ENCODE measurements around the gene RPL13A. TPM values are rescaled to one million over a fixed set of nuclear protein-coding genes. Genes with fewer than 3 reads are reported as not detected.
"Not testable (repeated sequence)": the region's sequence is repeated elsewhere in the genome, so short reads cannot be mapped to it uniquely, and the experiment has no call there.

RPL13A gene
- total RNA-seq, 1 experiment from 2014 or later: 2,624 TPM

GRCh38 chr19:49453757-49454240 lies 33.6 kb upstream of the RPL13A start:
- DNase-seq (ENCODE audit: low spot score): no peak
- in situ Hi-C loops (cut with HindIII; ENCODE audit: low sequenced_read_pairs): no loop called here

- in situ Hi-C loops (cut with HindIII; ENCODE audit: low sequenced_read_pairs): no loop called here
- no peak for DNase-seq (ENCODE audit: low spot score)
Observed at GRCh38 chr19:49455773-49456172, 31.6 kb upstream of the RPL13A start.

GRCh38 chr19:49456326-49456725 lies 31.1 kb upstream of the RPL13A start:
- no peak for DNase-seq (ENCODE audit: low spot score)
- in situ Hi-C loops (cut with HindIII; ENCODE audit: low sequenced_read_pairs): no loop called here

GRCh38 chr19:49458567-49458903 lies 28.9 kb upstream of the RPL13A start:
- DNase-seq (ENCODE audit: low spot score): no peak
- in situ Hi-C loops (cut with HindIII; ENCODE audit: low sequenced_read_pairs): no loop called here

GRCh38 chr19:49459388-49459787 lies 28.0 kb upstream of the RPL13A start:
- DNase-seq (ENCODE audit: low spot score): no peak
- in situ Hi-C loops (cut with HindIII; ENCODE audit: low sequenced_read_pairs): no loop called here

- DNase-seq (ENCODE audit: low spot score); in situ Hi-C loops (cut with HindIII; ENCODE audit: low sequenced_read_pairs): not testable (repeated sequence)
Observed at GRCh38 chr19:49461130-49461529, 26.3 kb upstream of the RPL13A start.

- no peak for DNase-seq (ENCODE audit: low spot score)
- in situ Hi-C loops (cut with HindIII; ENCODE audit: low sequenced_read_pairs): no loop called here
Observed at GRCh38 chr19:49461656-49462055, 25.8 kb upstream of the RPL13A start.

GRCh38 chr19:49462492-49462891 lies 24.9 kb upstream of the RPL13A start:
- no peak for DNase-seq (ENCODE audit: low spot score)
- in situ Hi-C loops (cut with HindIII; ENCODE audit: low sequenced_read_pairs): no loop called here

GRCh38 chr19:49463960-49464740 lies 23.3 kb upstream of the RPL13A start:
- in situ Hi-C loops (cut with HindIII; ENCODE audit: low sequenced_read_pairs): no loop called here
- DNase-seq (ENCODE audit: low spot score): no peak

GRCh38 chr19:49465371-49465770 lies 22.0 kb upstream of the RPL13A start:
- in situ Hi-C loops (cut with HindIII; ENCODE audit: low sequenced_read_pairs): no loop called here

GRCh38 chr19:49468199-49468598 lies 19.2 kb upstream of the RPL13A start:
- in situ Hi-C loops (cut with HindIII; ENCODE audit: low sequenced_read_pairs): no loop called here
- no peak for DNase-seq (ENCODE audit: low spot score)

More at GRCh38 chr19:49465371-49465770, 22.0 kb upstream of the RPL13A start:
- no peak for DNase-seq (ENCODE audit: low spot score)

GRCh38 chr19:49468746-49469447 lies 18.5 kb upstream of the RPL13A start:
- in situ Hi-C loops (cut with HindIII; ENCODE audit: low sequenced_read_pairs): no loop called here
- DNase-seq (ENCODE audit: low spot score): no peak

- in situ Hi-C loops (cut with HindIII; ENCODE audit: low sequenced_read_pairs): no loop called here
- no peak for DNase-seq (ENCODE audit: low spot score)
Observed at GRCh38 chr19:49469828-49470614, 17.4 kb upstream of the RPL13A start.

GRCh38 chr19:49470615-49470978 lies 16.8 kb upstream of the RPL13A start:
- in situ Hi-C loops (cut with HindIII; ENCODE audit: low sequenced_read_pairs): no loop called here
- no peak for DNase-seq (ENCODE audit: low spot score)

- in situ Hi-C loops (cut with HindIII; ENCODE audit: low sequenced_read_pairs): no loop called here
Observed at GRCh38 chr19:49472936-49473335, 14.5 kb upstream of the RPL13A start.

GRCh38 chr19:49473501-49473867 lies 13.9 kb upstream of the RPL13A start:
- in situ Hi-C loops (cut with HindIII; ENCODE audit: low sequenced_read_pairs): not testable (repeated sequence)

More at GRCh38 chr19:49472936-49473335, 14.5 kb upstream of the RPL13A start:
- DNase-seq (ENCODE audit: low spot score): no peak

GRCh38 chr19:49473868-49474541 lies 13.4 kb upstream of the RPL13A start, which contains the start of gene FLT3LG:
Gene FLT3LG, plus strand, starts transcription at chr19:49474215. Its CDS starts 425 bp downstream, at chr19:49474640.
- DNase-seq (ENCODE audit: low spot score): no peak
- in situ Hi-C loops (cut with HindIII; ENCODE audit: low sequenced_read_pairs): no loop called here

More at GRCh38 chr19:49473501-49473867, 13.9 kb upstream of the RPL13A start:
- not testable (repeated sequence) for DNase-seq (ENCODE audit: low spot score)

- no peak for DNase-seq (ENCODE audit: low spot score)
- in situ Hi-C loops (cut with HindIII; ENCODE audit: low sequenced_read_pairs): no loop called here
Observed at GRCh38 chr19:49474542-49474924, 12.9 kb upstream of the RPL13A start.

GRCh38 chr19:49475191-49475917 lies 12.1 kb upstream of the RPL13A start:
- DNase-seq (ENCODE audit: low spot score): no peak

More at GRCh38 chr19:49475191-49475917, 12.1 kb upstream of the RPL13A start:
- in situ Hi-C loops (cut with HindIII; ENCODE audit: low sequenced_read_pairs): no loop called here

Data from G401 (cell line).